GM12878 (cell line): Measurements from ENCODE around the gene SLC9A7. TPM values are rescaled to one million over a fixed set of nuclear protein-coding genes. Genes with fewer than 3 reads are reported as not detected.

ENCODE experiments used
- ATAC-seq: fragments of 200-7000 bp; cut with Tn5 transposase; 3 replicates; pipeline ENCODE4 v1.9.1; 2020; ENCODE audit warnings: mild to moderate bottlenecking, moderate library complexity
- BruUV-seq: library from RNA; stranded (reverse); fragments of 400-500 nt; replicated peaks from 2 replicates; lab custom pipeline; 2021; lab: Mats Ljungman, UMichigan
- CTCF ChIA-PET: fragments of 300-600 bp; sonication (Branson Sonifier 250); formaldehyde crosslinking; extraction: SDS; loops from one replicate; lab custom pipeline; 2021; ENCODE audit warnings: inconsistent platforms; lab: Yijun Ruan, JAX
- POLR2A ChIA-PET: fragments of 350-600 bp; formaldehyde crosslinking; extraction: SDS; loops from one replicate; lab custom pipeline; 2021; ENCODE audit warnings: inconsistent platforms; lab: Charles Lee
- RAD21 ChIA-PET: fragments of 300-600 bp; sonication (Branson Sonifier 250); formaldehyde crosslinking; loops from one replicate; lab custom pipeline; 2023; ENCODE audit warnings: antibody characterized with exemption; ENCODE audit not compliant: unreplicated experiment; lab: Charles Lee
- SMC1A ChIA-PET: fragments of 300-600 bp; sonication (Branson Sonifier 250); formaldehyde crosslinking; loops from one replicate; lab custom pipeline; 2023; ENCODE audit not compliant: unreplicated experiment, uncharacterized antibody; lab: Charles Lee
- DNase-seq: peaks from one replicate; pipeline ENCODE4 v3.0.0-alpha.2; 2011; ENCODE audit warnings: low read depth, low spot score
- FAIRE-seq: peaks from 3 replicates; lab custom pipeline; 2011; peaks lifted over from hg19 to GRCh38; lab: Jason Lieb, UNC
- H2AFZ ChIP-seq: 2 replicates; pipeline ENCODE4 v1.6.0; 2011; ENCODE audit warnings: low read depth, low read length, control low read depth; ENCODE audit not compliant: control insufficient read depth
- H3K27ac ChIP-seq: 2 replicates; pipeline ENCODE4 v1.5.1; 2011; ENCODE audit warnings: control low read depth; ENCODE audit not compliant: control insufficient read depth, insufficient read depth
- H3K27me3 ChIP-seq, 2 experiments: replicated peaks in 1 of 2; 2 replicates each; pipeline versions ENCODE4 v1.6.0 to v1.6.1; 2011; ENCODE audit warnings: low read length in 1 of 2; ENCODE audit not compliant: control insufficient read depth in 2 of 2, insufficient read depth in 2 of 2
- H3K36me3 ChIP-seq, 2 experiments: 2 replicates each; pipeline ENCODE4 v1.5.1; 2011; ENCODE audit warnings: low read length in 1 of 2; ENCODE audit not compliant: control insufficient read depth in 2 of 2, insufficient read depth in 2 of 2
- H3K4me1 ChIP-seq: 2 replicates; pipeline ENCODE4 v1.6.1; 2011; ENCODE audit warnings: mild to moderate bottlenecking, low read length, moderate library complexity, mixed read lengths; ENCODE audit not compliant: control insufficient read depth, insufficient read depth
- H3K4me2 ChIP-seq: 2 replicates; pipeline ENCODE4 v1.6.0; 2011; ENCODE audit warnings: control low read depth; ENCODE audit not compliant: control insufficient read depth, insufficient read depth
- H3K4me3 ChIP-seq: fragments of 200-600 bp; sonication (generic); 2 replicates; pipeline ENCODE4 v1.5.1; 2016
- H3K79me2 ChIP-seq: 2 replicates; pipeline ENCODE4 v1.6.0; 2011; ENCODE audit warnings: low read length; ENCODE audit not compliant: control insufficient read depth, insufficient read depth
- H3K9ac ChIP-seq: 2 replicates; pipeline ENCODE4 v1.8.0; 2011; ENCODE audit warnings: low read length, control low read depth, mixed read lengths; ENCODE audit not compliant: control insufficient read depth, insufficient read depth
- H3K9me3 ChIP-seq: replicated peaks from 3 replicates; pipeline ENCODE4 v1.5.1; 2011; ENCODE audit warnings: mild to moderate bottlenecking, low read length; ENCODE audit not compliant: control insufficient read depth, insufficient read depth
- H4K20me1 ChIP-seq: 2 replicates; pipeline ENCODE4 v1.6.0; 2011; ENCODE audit not compliant: control insufficient read depth, insufficient read depth
- CBX3 ChIP-seq: fragments of 200-600 bp; sonication (generic); IDR thresholded peaks from 2 replicates; pipeline ENCODE4 v1.6.1; 2016; ENCODE audit warnings: low read depth, borderline replicate concordance
- CREB1 ChIP-seq: IDR thresholded peaks from 2 replicates; pipeline ENCODE4 v1.6.1; 2012; ENCODE audit warnings: low read depth, mild to moderate bottlenecking, inconsistent platforms
- EED ChIP-seq: sonication (generic); IDR thresholded peaks from 2 replicates; pipeline ENCODE4 v1.6.1; 2016; ENCODE audit warnings: antibody characterized with exemption, low read depth
- LARP7 ChIP-seq: fragments of 450-650 bp; IDR thresholded peaks from 2 replicates; pipeline ENCODE4 v1.6.1; 2017; ENCODE audit warnings: mild to moderate bottlenecking
- NFIC ChIP-seq: IDR thresholded peaks from 2 replicates; pipeline ENCODE4 v1.6.1; 2012; ENCODE audit warnings: low read depth, mild to moderate bottlenecking, inconsistent platforms, low read length, moderate library complexity
- RAD51 ChIP-seq: fragments of 450-650 bp; IDR thresholded peaks from 2 replicates; pipeline ENCODE4 v1.6.1; 2016; ENCODE audit warnings: moderate library complexity, mild to moderate bottlenecking, inconsistent platforms
- RB1 ChIP-seq: fragments of 450-650 bp; formaldehyde crosslinking; IDR thresholded peaks from 2 replicates; pipeline ENCODE4 v1.6.1; 2017; ENCODE audit warnings: mild to moderate bottlenecking, borderline replicate concordance
- REST ChIP-seq: IDR thresholded peaks from 2 replicates; pipeline ENCODE4 v1.6.1; 2012; ENCODE audit warnings: mild to moderate bottlenecking, low read depth, low read length
- RUNX3 ChIP-seq: IDR thresholded peaks from 2 replicates; pipeline ENCODE4 v1.6.1; 2012; ENCODE audit warnings: low read length, inconsistent platforms
- SREBF1 ChIP-seq: IDR thresholded peaks from 2 replicates; pipeline ENCODE4 v1.6.1; 2012; ENCODE audit warnings: mild to moderate bottlenecking, low read length
- SUZ12 ChIP-seq: fragments of 200-600 bp; sonication (generic); IDR thresholded peaks from one replicate; pipeline ENCODE4 v1.6.1; 2018; ENCODE audit warnings: antibody characterized with exemption, mild to moderate bottlenecking; ENCODE audit not compliant: unreplicated experiment
- TBL1XR1 ChIP-seq: IDR thresholded peaks from 2 replicates; pipeline ENCODE4 v1.6.1; 2012; ENCODE audit warnings: low read depth, low read length, improper control_type of control experiment
- ZNF384 ChIP-seq: IDR thresholded peaks from 2 replicates; pipeline ENCODE4 v1.6.1; 2012; ENCODE audit warnings: low read depth, mild to moderate bottlenecking, low read length, improper control_type of control experiment, borderline replicate concordance
- WGBS: methylation state at CpG from one replicate; pipeline ENCODE4 v1.1.6; 2016; ENCODE audit warnings: low lambda C conversion rate; ENCODE audit not compliant: insufficient replicate concordance, insufficient coverage; ENCODE audit errors: missing lambda C conversion rate; 5-methylcytosine and 5-hydroxymethylcytosine counted together
- in situ Hi-C: fragments of 300-500 bp; cut with MboI; formaldehyde crosslinking; loops from 9 replicates; pipeline ENCODE4 v1.14.3; 2018; ENCODE audit warnings: mixed read lengths
- intact Hi-C: fragments of 100-400 bp; cut with micrococcal nuclease; formaldehyde crosslinking; loops from one replicate; pipeline ENCODE4 v1.14.2; 2022; ENCODE audit not compliant: unreplicated experiment
- polyA plus RNA-seq, 11 experiments: library from polyadenylated mRNA; depleted of rRNA in 4 of 11; unstranded in 6 of 11; stranded (reverse) in 5 of 11; fragments of >200 nt; fragmentation: Nextera tagmentation in 4 of 11; fragmentation: Illumina TruSeq in 1 of 11; extraction: Ambion mirVana in 4 of 11; extraction: Trizol in 1 of 11; gene quantifications; 1 replicate in 1 of 11; 2 replicates in 10 of 11; pipeline versions ENCODE4 v1.2.1 to v1.2.3, GENCODE V29; 2011 to 2016; ENCODE audit warnings: inconsistent platforms in 2 of 11, missing spikeins in 2 of 11, low read depth in 1 of 11
- total RNA-seq, 4 experiments: library from RNA; depleted of rRNA in 3 of 4; stranded (reverse); fragments of >200 nt in 3 of 4; fragmentation: Illumina TruSeq in 1 of 4; extraction: Trizol in 1 of 4; gene quantifications; 2 replicates each; pipeline versions ENCODE4 v1.2.1 to v1.2.3, GENCODE V29; 2013 to 2021
- TF ChIP-seq, protein P1 (sequence below): fragments of 450-650 bp; IDR thresholded peaks from 2 replicates; pipeline ENCODE4 v1.6.1; 2018; ENCODE audit warnings: mild to moderate bottlenecking, low read depth, moderate library complexity; ENCODE audit not compliant: partially characterized antibody
- TF ChIP-seq, protein P2 (sequence below): fragments of 150-350 bp; IDR thresholded peaks from 2 replicates; pipeline ENCODE4 v1.6.1; 2014; ENCODE audit warnings: mild to moderate bottlenecking, low read depth, low read length
- TF ChIP-seq, protein P3 (sequence below): fragments of 450-650 bp; IDR thresholded peaks from 2 replicates; pipeline ENCODE4 v1.6.1; 2014; ENCODE audit warnings: mild to moderate bottlenecking

Gene SLC9A7
- total and polyA plus RNA-seq, 10 of the 15 experiments (the other 5 are each of a cell fraction or from before 2014, with no cell fraction given), result 5.0 to 62.8 (median 30.5) TPM

DNA sequence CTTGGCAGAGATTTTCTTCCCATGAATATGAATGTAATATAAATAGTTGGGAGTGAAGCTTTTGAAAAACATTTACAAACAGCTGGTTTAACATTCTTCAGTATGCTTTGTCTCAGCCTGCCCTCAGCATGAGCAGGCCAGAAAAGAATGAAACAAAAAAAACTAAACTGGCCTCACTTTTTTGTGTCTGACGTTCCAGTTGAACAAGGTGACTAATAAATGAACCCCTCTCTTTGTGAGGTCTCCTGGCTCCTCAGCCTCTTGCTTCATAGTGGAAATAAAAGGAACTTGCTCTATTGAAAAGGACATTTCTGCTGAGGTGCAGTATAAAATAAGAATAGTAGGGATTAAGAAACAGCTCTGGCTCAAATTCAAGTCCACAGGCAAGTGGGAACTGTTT, 176.0 kb downstream of the SLC9A7 start:
- Histone ChIP-seq H3K4me3 (no peak overlapping the region), H4K20me1 (no peaks in the 10 kb centered on the region; the same call in 1 of the 2 replicates), H3K4me2 (no peak overlapping the region), H3K9ac (no peak overlapping the region), H3K79me2 (peaks cover 21% of the 10 kb centered on the region), H2AFZ (no peak overlapping the region), H3K27me3 (no peaks in the 10 kb centered on the region), H3K9me3 (no peaks in the 10 kb centered on the region; the same call in 2 of the 3 replicates), H3K27ac (no peak overlapping the region), H3K36me3 (no peaks in the 10 kb centered on the region; a peak in 1 of 4 replicates), H3K4me1 (peaks cover 17% of the 10 kb centered on the region)
- ChIA-PET CTCF (interaction anchor here (1.1 to 1.4 kb wide), 3 partner anchors 10 to 214 kb away, joined by 4 to 5 read pairs (median 4); no protein-coding TSS in a partner anchor), SMC1A (interaction anchor here (0.6 to 1.8 kb wide), 3 partner anchors 10 to 88 kb away, joined by 3 to 6 read pairs (median 5); no protein-coding TSS in a partner anchor), RAD21 (interaction anchor here (2.0 kb wide), 1 partner anchor 46 kb away, joined by 7 read pairs; no protein-coding TSS in a partner anchor), POLR2A (no interaction called here)
- no TSS peak for BruUV-seq
- FAIRE-seq (no peak), ATAC-seq (peak; percentile 28; the same call in 2 of the 3 replicates), DNase-seq (no peak)
- intact Hi-C loops (no loop called here), in situ Hi-C loops (no loop called here)
- 58% methylated on average over 1 of the region's 1 CpG for WGBS
- TF ChIP-seq, protein P1, sequence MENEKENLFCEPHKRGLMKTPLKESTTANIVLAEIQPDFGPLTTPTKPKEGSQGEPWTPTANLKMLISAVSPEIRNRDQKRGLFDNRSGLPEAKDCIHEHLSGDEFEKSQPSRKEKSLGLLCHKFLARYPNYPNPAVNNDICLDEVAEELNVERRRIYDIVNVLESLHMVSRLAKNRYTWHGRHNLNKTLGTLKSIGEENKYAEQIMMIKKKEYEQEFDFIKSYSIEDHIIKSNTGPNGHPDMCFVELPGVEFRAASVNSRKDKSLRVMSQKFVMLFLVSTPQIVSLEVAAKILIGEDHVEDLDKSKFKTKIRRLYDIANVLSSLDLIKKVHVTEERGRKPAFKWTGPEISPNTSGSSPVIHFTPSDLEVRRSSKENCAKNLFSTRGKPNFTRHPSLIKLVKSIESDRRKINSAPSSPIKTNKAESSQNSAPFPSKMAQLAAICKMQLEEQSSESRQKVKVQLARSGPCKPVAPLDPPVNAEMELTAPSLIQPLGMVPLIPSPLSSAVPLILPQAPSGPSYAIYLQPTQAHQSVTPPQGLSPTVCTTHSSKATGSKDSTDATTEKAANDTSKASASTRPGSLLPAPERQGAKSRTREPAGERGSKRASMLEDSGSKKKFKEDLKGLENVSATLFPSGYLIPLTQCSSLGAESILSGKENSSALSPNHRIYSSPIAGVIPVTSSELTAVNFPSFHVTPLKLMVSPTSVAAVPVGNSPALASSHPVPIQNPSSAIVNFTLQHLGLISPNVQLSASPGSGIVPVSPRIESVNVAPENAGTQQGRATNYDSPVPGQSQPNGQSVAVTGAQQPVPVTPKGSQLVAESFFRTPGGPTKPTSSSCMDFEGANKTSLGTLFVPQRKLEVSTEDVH, result no peak
- TF ChIP-seq LARP7 (no peak), CBX3 (no peak), REST (no peak), RUNX3 (no peak), RAD51 (no peak), CREB1 (no peak), SREBF1 (no peak), ZNF384 (no peak), TBL1XR1 (no peak), SUZ12 (no peak), RB1 (no peak), NFIC (no peak), EED (no peak)
- TF ChIP-seq, protein P2, sequence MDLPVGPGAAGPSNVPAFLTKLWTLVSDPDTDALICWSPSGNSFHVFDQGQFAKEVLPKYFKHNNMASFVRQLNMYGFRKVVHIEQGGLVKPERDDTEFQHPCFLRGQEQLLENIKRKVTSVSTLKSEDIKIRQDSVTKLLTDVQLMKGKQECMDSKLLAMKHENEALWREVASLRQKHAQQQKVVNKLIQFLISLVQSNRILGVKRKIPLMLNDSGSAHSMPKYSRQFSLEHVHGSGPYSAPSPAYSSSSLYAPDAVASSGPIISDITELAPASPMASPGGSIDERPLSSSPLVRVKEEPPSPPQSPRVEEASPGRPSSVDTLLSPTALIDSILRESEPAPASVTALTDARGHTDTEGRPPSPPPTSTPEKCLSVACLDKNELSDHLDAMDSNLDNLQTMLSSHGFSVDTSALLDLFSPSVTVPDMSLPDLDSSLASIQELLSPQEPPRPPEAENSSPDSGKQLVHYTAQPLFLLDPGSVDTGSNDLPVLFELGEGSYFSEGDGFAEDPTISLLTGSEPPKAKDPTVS, result no peak
- TF ChIP-seq, protein P3, sequence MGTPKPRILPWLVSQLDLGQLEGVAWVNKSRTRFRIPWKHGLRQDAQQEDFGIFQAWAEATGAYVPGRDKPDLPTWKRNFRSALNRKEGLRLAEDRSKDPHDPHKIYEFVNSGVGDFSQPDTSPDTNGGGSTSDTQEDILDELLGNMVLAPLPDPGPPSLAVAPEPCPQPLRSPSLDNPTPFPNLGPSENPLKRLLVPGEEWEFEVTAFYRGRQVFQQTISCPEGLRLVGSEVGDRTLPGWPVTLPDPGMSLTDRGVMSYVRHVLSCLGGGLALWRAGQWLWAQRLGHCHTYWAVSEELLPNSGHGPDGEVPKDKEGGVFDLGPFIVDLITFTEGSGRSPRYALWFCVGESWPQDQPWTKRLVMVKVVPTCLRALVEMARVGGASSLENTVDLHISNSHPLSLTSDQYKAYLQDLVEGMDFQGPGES, result no peak
